GM12878 (cell line): Measurements from ENCODE around the gene WBP11. TPM values are rescaled to one million over a fixed set of nuclear protein-coding genes. Genes with fewer than 3 reads are reported as not detected.
A peak's percentile ranks its signal among the peaks of the same experiment; 100 is the strongest.

Experiments used
- ATAC-seq: fragments of 200-7000 bp; cut with Tn5 transposase; 3 replicates; pipeline ENCODE4 v1.9.1; 2020; ENCODE audit warnings: mild to moderate bottlenecking, moderate library complexity
- BruUV-seq: library from RNA; stranded (reverse); fragments of 400-500 nt; replicated peaks from 2 replicates; lab custom pipeline; 2021; lab: Mats Ljungman, UMichigan
- CTCF ChIA-PET: fragments of 300-600 bp; sonication (Branson Sonifier 250); formaldehyde crosslinking; extraction: SDS; loops from one replicate; lab custom pipeline; 2021; ENCODE audit warnings: inconsistent platforms; lab: Yijun Ruan, JAX
- POLR2A ChIA-PET: fragments of 350-600 bp; formaldehyde crosslinking; extraction: SDS; loops from one replicate; lab custom pipeline; 2021; ENCODE audit warnings: inconsistent platforms; lab: Charles Lee
- RAD21 ChIA-PET: fragments of 300-600 bp; sonication (Branson Sonifier 250); formaldehyde crosslinking; loops from one replicate; lab custom pipeline; 2023; ENCODE audit warnings: antibody characterized with exemption; ENCODE audit not compliant: unreplicated experiment; lab: Charles Lee
- SMC1A ChIA-PET: fragments of 300-600 bp; sonication (Branson Sonifier 250); formaldehyde crosslinking; loops from one replicate; lab custom pipeline; 2023; ENCODE audit not compliant: unreplicated experiment, uncharacterized antibody; lab: Charles Lee
- DNase-seq: peaks from one replicate; pipeline ENCODE4 v3.0.0-alpha.2; 2011; ENCODE audit warnings: low read depth, low spot score
- FAIRE-seq: peaks from 3 replicates; lab custom pipeline; 2011; peaks lifted over from hg19 to GRCh38; lab: Jason Lieb, UNC
- H2AFZ ChIP-seq: 2 replicates; pipeline ENCODE4 v1.6.0; 2011; ENCODE audit warnings: low read depth, low read length, control low read depth; ENCODE audit not compliant: control insufficient read depth
- H3K27ac ChIP-seq: 2 replicates; pipeline ENCODE4 v1.5.1; 2011; ENCODE audit warnings: control low read depth; ENCODE audit not compliant: control insufficient read depth, insufficient read depth
- H3K27me3 ChIP-seq, 2 experiments: replicated peaks in 1 of 2; 2 replicates each; pipeline versions ENCODE4 v1.6.0 to v1.6.1; 2011; ENCODE audit warnings: low read length in 1 of 2; ENCODE audit not compliant: control insufficient read depth in 2 of 2, insufficient read depth in 2 of 2
- H3K36me3 ChIP-seq, 2 experiments: 2 replicates each; pipeline ENCODE4 v1.5.1; 2011; ENCODE audit warnings: low read length in 1 of 2; ENCODE audit not compliant: control insufficient read depth in 2 of 2, insufficient read depth in 2 of 2
- H3K4me1 ChIP-seq: 2 replicates; pipeline ENCODE4 v1.6.1; 2011; ENCODE audit warnings: mild to moderate bottlenecking, low read length, moderate library complexity, mixed read lengths; ENCODE audit not compliant: control insufficient read depth, insufficient read depth
- H3K4me2 ChIP-seq: 2 replicates; pipeline ENCODE4 v1.6.0; 2011; ENCODE audit warnings: control low read depth; ENCODE audit not compliant: control insufficient read depth, insufficient read depth
- H3K4me3 ChIP-seq: fragments of 200-600 bp; sonication (generic); 2 replicates; pipeline ENCODE4 v1.5.1; 2016
- H3K79me2 ChIP-seq: 2 replicates; pipeline ENCODE4 v1.6.0; 2011; ENCODE audit warnings: low read length; ENCODE audit not compliant: control insufficient read depth, insufficient read depth
- H3K9ac ChIP-seq: 2 replicates; pipeline ENCODE4 v1.8.0; 2011; ENCODE audit warnings: low read length, control low read depth, mixed read lengths; ENCODE audit not compliant: control insufficient read depth, insufficient read depth
- H3K9me3 ChIP-seq: replicated peaks from 3 replicates; pipeline ENCODE4 v1.5.1; 2011; ENCODE audit warnings: mild to moderate bottlenecking, low read length; ENCODE audit not compliant: control insufficient read depth, insufficient read depth
- H4K20me1 ChIP-seq: 2 replicates; pipeline ENCODE4 v1.6.0; 2011; ENCODE audit not compliant: control insufficient read depth, insufficient read depth
- ATF3 ChIP-seq: IDR thresholded peaks from 2 replicates; pipeline ENCODE4 v1.6.1; 2011; ENCODE audit warnings: low read depth, mild to moderate bottlenecking, low read length, moderate library complexity, borderline replicate concordance; ENCODE audit errors: extremely low read depth
- CBX5 ChIP-seq: sonication (generic); IDR thresholded peaks from 2 replicates; pipeline ENCODE4 v1.6.1; 2016; ENCODE audit warnings: low read depth, moderate library complexity, mild to moderate bottlenecking, inconsistent platforms
- CTCF ChIP-seq, 3 experiments: IDR thresholded peaks in 2 of 3; conservative IDR thresholded peaks in 1 of 3; 2 replicates each; pipeline ENCODE4 v1.5.1; 2011; ENCODE audit warnings: low read depth in 3 of 3, low read length in 3 of 3, mild to moderate bottlenecking in 3 of 3, control low read depth in 2 of 3, moderate library complexity in 2 of 3, inconsistent platforms in 1 of 3, mixed read lengths in 1 of 3; ENCODE audit not compliant: control insufficient read depth in 2 of 3, insufficient read depth in 1 of 3; ENCODE audit errors: extremely low read depth in 1 of 3
- HCFC1 ChIP-seq: fragments of 150-350 bp; IDR thresholded peaks from 2 replicates; pipeline ENCODE4 v1.6.1; 2014; ENCODE audit warnings: low read length
- MXI1 ChIP-seq: fragments of 150-350 bp; IDR thresholded peaks from 2 replicates; pipeline ENCODE4 v1.6.1; 2011; ENCODE audit warnings: low read depth, mild to moderate bottlenecking, inconsistent platforms, low read length, improper control_type of control experiment
- RAD51 ChIP-seq: fragments of 450-650 bp; IDR thresholded peaks from 2 replicates; pipeline ENCODE4 v1.6.1; 2016; ENCODE audit warnings: moderate library complexity, mild to moderate bottlenecking, inconsistent platforms
- TAF1 ChIP-seq: IDR thresholded peaks from 2 replicates; pipeline ENCODE4 v1.6.1; 2011; ENCODE audit warnings: mild to moderate bottlenecking, low read depth, low read length, borderline replicate concordance
- ZBTB4 ChIP-seq: fragments of 450-650 bp; formaldehyde crosslinking; IDR thresholded peaks from 2 replicates; pipeline ENCODE4 v1.4.0; 2022; ENCODE audit warnings: mild to moderate bottlenecking, moderate library complexity
- WGBS: methylation state at CpG from one replicate; pipeline ENCODE4 v1.1.6; 2016; ENCODE audit warnings: low lambda C conversion rate; ENCODE audit not compliant: insufficient replicate concordance, insufficient coverage; ENCODE audit errors: missing lambda C conversion rate; 5-methylcytosine and 5-hydroxymethylcytosine counted together
- in situ Hi-C: fragments of 300-500 bp; cut with MboI; formaldehyde crosslinking; loops from 9 replicates; pipeline ENCODE4 v1.14.3; 2018; ENCODE audit warnings: mixed read lengths
- intact Hi-C: fragments of 100-400 bp; cut with micrococcal nuclease; formaldehyde crosslinking; loops from one replicate; pipeline ENCODE4 v1.14.2; 2022; ENCODE audit not compliant: unreplicated experiment
- polyA plus RNA-seq, 11 experiments: library from polyadenylated mRNA; depleted of rRNA in 4 of 11; unstranded in 6 of 11; stranded (reverse) in 5 of 11; fragments of >200 nt; fragmentation: Nextera tagmentation in 4 of 11; fragmentation: Illumina TruSeq in 1 of 11; extraction: Ambion mirVana in 4 of 11; extraction: Trizol in 1 of 11; gene quantifications; 1 replicate in 1 of 11; 2 replicates in 10 of 11; pipeline versions ENCODE4 v1.2.1 to v1.2.3, GENCODE V29; 2011 to 2016; ENCODE audit warnings: inconsistent platforms in 2 of 11, missing spikeins in 2 of 11, low read depth in 1 of 11
- total RNA-seq, 4 experiments: library from RNA; depleted of rRNA in 3 of 4; stranded (reverse); fragments of >200 nt in 3 of 4; fragmentation: Illumina TruSeq in 1 of 4; extraction: Trizol in 1 of 4; gene quantifications; 2 replicates each; pipeline versions ENCODE4 v1.2.1 to v1.2.3, GENCODE V29; 2013 to 2021

Gene WBP11
- total and polyA plus RNA-seq, 10 of the 15 experiments (the other 5 are each of a cell fraction or from before 2014, with no cell fraction given) = 11.5 to 107 (median 29.1) TPM

GRCh38 chr12:14802721-14803010 is 612 bp downstream of the WBP11 start:
- Histone ChIP-seq H3K9me3 (no peaks in the 10 kb centered on the region), H3K4me1 (peaks cover 3% of the 10 kb centered on the region; the same call in 1 of the 2 replicates), H3K79me2 (peaks cover 52% of the 10 kb centered on the region), H3K27ac (peak overlapping the region; percentile 86), H3K4me2 (peak overlapping the region; percentile 89), H3K27me3 (no peaks in the 10 kb centered on the region), H2AFZ (no peak overlapping the region; the same call in 1 of the 2 replicates), H3K36me3 (peaks cover 3 to 5% of the 10 kb centered on the region in 2 experiments; a peak in 3 of 4 replicates), H3K9ac (peak overlapping the region; percentile 82), H3K4me3 (peak overlapping the region; percentile 98), H4K20me1 (no peaks in the 10 kb centered on the region)
- CTCF ChIA-PET = interaction anchor here (0.6 to 5.5 kb wide), 12 partner anchors 8 to 199 kb away, joined by 3 to 38 read pairs (median 4); a partner anchor contains a TSS
- SMC1A ChIA-PET = interaction anchor here (0.7 to 7.2 kb wide), 12 partner anchors 8 to 193 kb away, joined by 3 to 52 read pairs (median 6); a partner anchor contains a TSS
- POLR2A ChIA-PET = interaction anchor here (1.0 to 4.6 kb wide), 7 partner anchors 10 to 150 kb away, joined by 3 to 41 read pairs (median 7); a partner anchor contains a TSS
- no peak for DNase-seq
- 0% methylated on average over 7 of the region's 7 CpGs for WGBS
- intact Hi-C loops (loop anchor here (2.0 kb wide), 1 partner anchor 28 kb away; a partner anchor contains a TSS), in situ Hi-C loops (no loop called here)
- FAIRE-seq = no peak
- RAD21 ChIA-PET = interaction anchor here (0.8 to 7.4 kb wide), 7 partner anchors 9 to 159 kb away, joined by 3 to 89 read pairs (median 5); partner anchors contain the start of gene ARHGDIB
- no peak for ATAC-seq
- TF ChIP-seq HCFC1 (no peak), ATF3 (no peak), MXI1 (no peak), CBX5 (no peak), RAD51 (no peak), CTCF (IDR thresholded peaks at IDR 0.05 in 2 of 3, conservative IDR thresholded peaks at IDR 0.05 in 1 of 3; ENCODE audit: control insufficient read depth in 2 of 3, extremely low read depth in 1 of 3, insufficient read depth in 1 of 3, low read depth in 3 of 3, low read length in 3 of 3) (no peak), TAF1 (no peak), ZBTB4 (no peak)
- BruUV-seq = no TSS peak
